ENCODE measurements around the gene ACSM3. TPM values are rescaled to one million over a fixed set of nuclear protein-coding genes. Genes with fewer than 3 reads are reported as not detected.

Gene ACSM3
- 0.77 and 1.00 TPM in 2 replicates for total RNA-seq

GRCh38 chr16:20763461-20764232 lies at the start of gene ACSM3:
Gene ACSM3, plus strand, starts transcription at chr16:20764014. Its CDS starts 6,021 bp downstream, at chr16:20770035.

GRCh38 chr16:20741554-20742285 lies 22.1 kb upstream of the ACSM3 start, which contains the start of gene THUMPD1:
Gene THUMPD1, minus strand, starts transcription at chr16:20741818. Its CDS starts 79 bp downstream, at chr16:20741739.

GRCh38 chr16:20806168-20807050 lies 42.6 kb downstream of the ACSM3 start, which contains the start of the genes ERI2 and REXO5:
Gene ERI2, minus strand, starts transcription at chr16:20806472. Its CDS starts 42 bp downstream, at chr16:20806430.
Gene REXO5, plus strand, starts transcription at chr16:20806527. Its CDS starts 427 bp downstream, at chr16:20806954.

Other genes with a start within 250 kb of the ACSM3 start
- not detected in 2 replicates for gene ACSM2B, start 187.6 kb upstream of the ACSM3 start, total RNA-seq
- gene ACSM1, start 66.3 kb upstream of the ACSM3 start, total RNA-seq: 0.11 TPM in 1 of 2 replicates, not detected in the other
- gene THUMPD1, start 22.2 kb upstream of the ACSM3 start, total RNA-seq: 73.0 and 90.0 TPM in 2 replicates
- gene ERI2, start 42.5 kb downstream of the ACSM3 start, total RNA-seq: 29.6 and 67.8 TPM in 2 replicates
- gene REXO5, start 42.5 kb downstream of the ACSM3 start, total RNA-seq: 7.2 and 18.6 TPM in 2 replicates
- gene DCUN1D3, start 136.3 kb downstream of the ACSM3 start, total RNA-seq: 35.4 and 43.9 TPM in 2 replicates
- gene LYRM1, start 136.8 kb downstream of the ACSM3 start, total RNA-seq: 64.7 and 69.5 TPM in 2 replicates